Omental fat pad (tissue), 4 donors: ENCODE results near the gene HSPB8. TPM values are rescaled to one million over a fixed set of nuclear protein-coding genes. Genes with fewer than 3 reads are reported as not detected.

Experiments used
- ATAC-seq: fragments of 150-250 bp; one replicate; pipeline ENCODE4 v1.9.1; 2016; ENCODE audit warnings: mild to moderate bottlenecking, moderate library complexity; ENCODE audit not compliant: low FRiP score
- DNase-seq: peaks from one replicate; pipeline ENCODE4 v3.0.0-alpha.2; 2019; ENCODE audit warnings: low spot score
- total RNA-seq, 4 donors: library from RNA; depleted of rRNA; stranded (reverse); fragments of >200 nt; gene quantifications; one replicate each; pipeline ENCODE4 v1.1.0, GENCODE V29; 2016
- TF ChIP-seq, protein P1 (sequence below), 3 donors: fragments of 450-650 bp; IDR thresholded peaks; one replicate each; pipeline ENCODE4 v1.5.1; 2016 to 2017; ENCODE audit warnings: antibody characterized with exemption in 3 of 3, mild to moderate bottlenecking in 3 of 3, moderate library complexity in 2 of 3

Gene HSPB8
- total RNA-seq, 4 donors from 2014 or later, result 32.7 to 136 (median 72.3) TPM

DNA sequence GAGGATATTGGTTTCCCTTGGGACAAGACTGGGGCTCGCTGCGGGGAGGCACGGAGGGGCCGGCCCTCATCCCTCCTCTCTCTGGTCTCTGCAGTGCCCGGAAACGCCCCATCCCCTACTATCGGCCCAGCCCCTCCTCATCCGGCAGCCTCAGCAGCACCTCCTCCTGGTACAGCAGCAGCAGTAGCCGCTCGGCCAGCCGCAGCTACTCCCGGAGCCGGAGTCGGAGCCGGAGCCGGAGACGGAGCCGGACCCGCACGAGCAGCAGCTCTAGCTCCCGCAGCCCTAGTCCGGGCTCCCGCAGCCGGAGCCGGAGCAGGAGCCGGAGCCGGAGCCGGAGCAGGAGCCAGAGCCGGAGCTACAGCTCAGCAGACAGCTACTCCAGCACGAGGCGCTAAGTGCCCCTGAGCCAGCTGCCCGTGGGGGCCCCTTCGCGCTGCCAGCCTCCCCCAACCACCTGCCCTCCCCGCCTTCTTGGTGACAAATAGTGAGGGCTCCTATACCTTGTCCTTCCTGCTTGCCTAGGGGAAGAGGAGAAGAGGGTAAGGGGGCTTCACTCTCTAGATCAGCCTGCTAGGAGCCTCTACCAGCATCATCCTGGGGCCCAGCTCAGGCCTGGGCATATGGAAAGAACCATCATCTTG is 22.2 kb upstream of the HSPB8 start:
- ATAC-seq, result no peak
- DNase-seq, result no peak
- TF ChIP-seq, protein P1, sequence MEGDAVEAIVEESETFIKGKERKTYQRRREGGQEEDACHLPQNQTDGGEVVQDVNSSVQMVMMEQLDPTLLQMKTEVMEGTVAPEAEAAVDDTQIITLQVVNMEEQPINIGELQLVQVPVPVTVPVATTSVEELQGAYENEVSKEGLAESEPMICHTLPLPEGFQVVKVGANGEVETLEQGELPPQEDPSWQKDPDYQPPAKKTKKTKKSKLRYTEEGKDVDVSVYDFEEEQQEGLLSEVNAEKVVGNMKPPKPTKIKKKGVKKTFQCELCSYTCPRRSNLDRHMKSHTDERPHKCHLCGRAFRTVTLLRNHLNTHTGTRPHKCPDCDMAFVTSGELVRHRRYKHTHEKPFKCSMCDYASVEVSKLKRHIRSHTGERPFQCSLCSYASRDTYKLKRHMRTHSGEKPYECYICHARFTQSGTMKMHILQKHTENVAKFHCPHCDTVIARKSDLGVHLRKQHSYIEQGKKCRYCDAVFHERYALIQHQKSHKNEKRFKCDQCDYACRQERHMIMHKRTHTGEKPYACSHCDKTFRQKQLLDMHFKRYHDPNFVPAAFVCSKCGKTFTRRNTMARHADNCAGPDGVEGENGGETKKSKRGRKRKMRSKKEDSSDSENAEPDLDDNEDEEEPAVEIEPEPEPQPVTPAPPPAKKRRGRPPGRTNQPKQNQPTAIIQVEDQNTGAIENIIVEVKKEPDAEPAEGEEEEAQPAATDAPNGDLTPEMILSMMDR (IDR thresholded peaks at IDR 0.05), result no peak

DNA sequence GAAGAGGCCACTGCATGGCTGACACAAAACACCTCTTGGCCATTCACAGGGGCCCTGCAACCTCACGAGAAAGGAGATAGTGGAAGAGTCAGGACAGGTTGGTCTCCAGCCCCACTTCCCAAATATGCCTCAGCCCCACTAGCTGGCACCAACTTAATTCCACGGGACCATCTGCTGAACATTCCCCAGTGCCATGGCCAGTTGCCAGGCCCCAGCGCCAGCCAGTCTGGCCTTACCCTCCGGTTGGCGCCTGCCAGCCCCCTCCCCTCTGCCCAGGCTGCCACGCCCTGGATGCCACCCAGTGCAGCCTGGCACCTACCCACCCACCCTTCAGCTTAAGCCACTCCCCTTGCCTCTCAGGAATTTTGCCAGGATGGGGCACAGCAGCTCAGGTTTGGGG is 21.2 kb upstream of the HSPB8 start:
- no peak for DNase-seq
- ATAC-seq, result no peak
- TF ChIP-seq, protein P1 (IDR thresholded peaks at IDR 0.05), result no peak

DNA sequence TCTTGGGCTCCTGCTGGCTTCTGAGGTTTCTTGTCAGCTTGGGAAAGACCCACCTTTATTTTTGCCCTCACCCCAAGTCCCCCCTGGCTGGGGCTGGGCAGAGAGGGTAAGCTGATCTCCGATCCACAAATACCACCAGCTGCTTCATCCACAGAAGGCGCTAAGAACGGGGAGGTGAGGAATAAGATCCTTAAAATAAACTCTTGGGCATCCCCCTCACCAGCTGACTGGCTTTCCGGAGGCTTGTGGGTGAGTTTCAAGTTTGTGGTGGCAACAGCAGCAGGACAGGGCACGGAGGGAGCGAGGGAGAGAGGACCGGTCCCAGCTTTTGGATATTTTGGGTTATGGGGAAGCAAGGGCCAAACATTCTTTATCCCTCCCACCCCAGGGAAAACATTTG is 20.8 kb upstream of the HSPB8 start:
- no peak for DNase-seq
- no peak for ATAC-seq
- TF ChIP-seq, protein P1 (IDR thresholded peaks at IDR 0.05), result no peak

DNA sequence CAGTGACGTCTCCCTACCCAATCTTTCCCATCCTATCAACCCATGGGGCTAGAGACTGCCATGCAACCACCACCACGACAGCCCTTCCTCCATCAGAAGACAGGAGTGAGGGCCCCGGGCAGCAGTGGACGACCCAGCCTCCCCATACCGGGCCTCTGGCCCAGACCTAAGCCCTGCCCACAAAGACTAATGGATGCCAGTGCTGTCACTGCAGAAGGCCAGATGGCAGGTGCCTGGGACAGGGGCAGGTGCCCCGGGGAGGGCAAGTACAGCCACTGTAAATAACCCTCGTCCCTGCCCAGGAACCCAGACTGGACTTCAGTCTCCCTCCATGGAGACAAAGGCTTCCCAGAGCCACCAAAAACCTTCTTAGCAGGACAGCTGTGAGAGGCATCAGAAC is 20.3 kb upstream of the HSPB8 start:
- ATAC-seq (no peak), DNase-seq (no peak)
- TF ChIP-seq, protein P1 (IDR thresholded peaks at IDR 0.05), result no peak

DNA sequence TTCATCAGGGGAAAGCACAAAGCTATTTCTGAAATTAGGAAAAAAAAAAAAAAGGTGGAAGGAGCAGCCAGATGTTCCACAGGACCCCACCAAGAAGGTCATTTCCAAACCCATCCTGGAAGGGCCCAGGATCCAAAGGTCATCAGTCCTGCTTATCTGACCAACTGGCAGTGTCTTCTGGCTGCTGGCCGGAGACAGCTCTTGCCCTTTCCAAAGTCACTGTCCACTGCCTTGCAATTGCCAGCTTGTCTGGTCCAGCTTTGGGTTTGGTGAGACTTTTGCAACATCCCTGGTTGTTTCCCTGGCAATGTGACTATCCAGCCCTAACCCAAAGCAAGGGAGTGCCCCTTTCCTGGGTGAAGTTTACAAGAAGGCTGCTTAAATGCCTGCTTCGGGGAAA is 18.9 kb upstream of the HSPB8 start:
- TF ChIP-seq, protein P1 (IDR thresholded peaks at IDR 0.05), result no peak
- ATAC-seq (no peak), DNase-seq (no peak)

DNA sequence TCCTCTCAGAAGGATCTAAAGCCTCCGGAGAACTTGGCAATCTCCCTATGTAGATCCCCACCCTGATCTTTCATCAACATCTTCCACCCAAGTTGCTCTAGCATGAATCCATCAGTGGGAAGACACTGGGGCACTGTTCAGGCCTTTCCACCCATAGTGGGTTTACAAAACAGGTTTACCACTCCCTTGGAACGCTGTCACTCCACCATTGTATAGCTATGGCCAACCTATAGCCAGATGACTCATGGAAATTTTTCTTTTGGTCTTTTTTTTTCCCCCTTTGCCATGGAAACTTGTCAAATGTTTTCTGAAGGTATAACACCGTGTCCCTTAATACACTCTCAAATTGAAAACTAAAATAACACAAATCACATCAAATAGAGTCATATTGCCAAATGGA is 10.8 kb upstream of the HSPB8 start:
- TF ChIP-seq, protein P1 (IDR thresholded peaks at IDR 0.05), result no peak
- ATAC-seq (no peak), DNase-seq (no peak)

DNA sequence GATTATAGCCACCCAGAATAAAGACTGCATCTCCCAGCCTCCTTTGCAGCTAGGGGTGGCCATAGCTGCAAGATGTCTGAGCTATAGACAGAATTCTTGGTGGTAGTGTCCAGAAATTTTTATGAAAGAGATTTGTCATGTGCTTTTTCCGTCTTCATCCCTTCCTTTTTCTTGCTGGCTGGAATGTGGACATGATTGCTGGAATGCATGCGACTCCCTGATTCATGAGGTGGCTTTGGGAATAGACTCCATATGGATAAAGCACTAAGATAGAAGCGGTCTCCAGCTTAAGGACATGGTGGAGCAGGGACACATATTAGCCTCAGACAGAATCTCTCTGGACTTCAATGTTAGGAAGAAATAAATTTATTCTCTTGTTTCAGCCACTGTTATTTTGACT is 10.0 kb upstream of the HSPB8 start:
- no peak for ATAC-seq
- TF ChIP-seq, protein P1 (IDR thresholded peaks at IDR 0.05), result no peak
- DNase-seq, result no peak
